NB4 (cell line): ENCODE measurements around the gene PLXDC2.

Experiments
- MAX ChIP-seq: IDR thresholded peaks from 2 replicates; pipeline ENCODE4 v1.6.1; 2011; ENCODE audit warnings: low read depth, low read length
- POLR2A ChIP-seq: IDR thresholded peaks from 2 replicates; pipeline ENCODE4 v1.6.1; 2011; ENCODE audit warnings: mild to moderate bottlenecking; ENCODE audit not compliant: insufficient read length; ENCODE audit errors: extremely low read depth

GRCh38 chr10:19865676-19866075, 49.4 kb downstream of the PLXDC2 start:
- no peak for TF ChIP-seq POLR2A
- TF ChIP-seq MAX: no peak
